ENCODE measurements around the gene RTN4RL2. TPM values are rescaled to one million over a fixed set of nuclear protein-coding genes. Genes with fewer than 3 reads are reported as not detected.

Gene RTN4RL2
- total and polyA plus RNA-seq, 12 donors = 0.24 to 2.1 (median 0.71) TPM; not detected in 3

- H3K9me3 ChIP-seq (replicated peaks in 1 of 3) = no peaks in the 10 kb centered on the region
- H3K27me3 ChIP-seq = no peaks in the 10 kb centered on the region
- intact Hi-C loops (cut with DNase I) = no loop called here
- no peaks in the 10 kb centered on the region for H3K36me3 ChIP-seq (replicated peaks in 1 of 2)
- 83 to 100% (median 91%) methylated on average over 1 of the region's 1 CpG for whole genome bisulfite sequencing, 4 donors
- no peak for TF ChIP-seq CTCF (IDR thresholded peaks at IDR 0.05)
- TF ChIP-seq POLR2A (IDR thresholded peaks at IDR 0.05) = no peak
- H3K4me1 ChIP-seq (replicated peaks in 1 of 2) = peaks cover 17 to 36% of the 10 kb centered on the region in 2 donors
- H3K4me3 ChIP-seq = no peak overlapping the region
- H3K27ac ChIP-seq = no peak overlapping the region
- DNase-seq = no peak
Measured at GRCh38 chr11:57430952-57431351, 29.4 kb upstream of the RTN4RL2 start.

GRCh38 chr11:57432149-57432561, 28.2 kb upstream of the RTN4RL2 start:
- no peaks in the 10 kb centered on the region for H3K27me3 ChIP-seq
- peaks cover 5 to 24% of the 10 kb centered on the region in 2 donors for H3K4me1 ChIP-seq (replicated peaks in 1 of 2)
- 55 to 74% (median 59%) methylated on average over 5 of the region's 5 CpGs for WGBS, 4 donors
- no peak for TF ChIP-seq POLR2A (IDR thresholded peaks at IDR 0.05)
- TF ChIP-seq CTCF (IDR thresholded peaks at IDR 0.05) = no peak
- intact Hi-C loops (cut with DNase I) = no loop called here
- H3K9me3 ChIP-seq (replicated peaks in 1 of 3) = no peaks in the 10 kb centered on the region
- no peak overlapping the region for H3K4me3 ChIP-seq
- DNase-seq = peak in 1 of 7 donors; percentile 7
- no peaks in the 10 kb centered on the region for H3K36me3 ChIP-seq (replicated peaks in 1 of 2)
- no peak overlapping the region for H3K27ac ChIP-seq

- Histone ChIP-seq H3K4me1 (replicated peaks in 1 of 2) (peaks cover 0 to 19% of the 10 kb centered on the region in 2 donors), H3K36me3 (replicated peaks in 1 of 2) (no peaks in the 10 kb centered on the region), H3K27me3 (no peaks in the 10 kb centered on the region), H3K9me3 (replicated peaks in 1 of 3) (no peaks in the 10 kb centered on the region), H3K27ac (peak overlapping the region in 1 of 5 donors; percentile 54), H3K4me3 (no peak overlapping the region)
- 68 to 85% (median 71%) methylated on average over 3 to 7 of the region's 7 CpGs for WGBS, 4 donors
- peak in 1 of 7 donors; percentile 32 for DNase-seq
- TF ChIP-seq CTCF (IDR thresholded peaks at IDR 0.05) (no peak), POLR2A (IDR thresholded peaks at IDR 0.05) (no peak)
- intact Hi-C loops (cut with DNase I) = no loop called here
Measured at GRCh38 chr11:57432714-57433163, 27.6 kb upstream of the RTN4RL2 start.

- DNase-seq = peak in 3 of 7 donors; percentile 34 to 56 (median 36)
- intact Hi-C loops (cut with DNase I) = no loop called here
- Histone ChIP-seq H3K27ac (peak overlapping the region in 1 of 5 donors; percentile 34), H3K36me3 (replicated peaks in 1 of 2) (no peaks in the 10 kb centered on the region), H3K4me3 (no peak overlapping the region), H3K27me3 (no peaks in the 10 kb centered on the region), H3K9me3 (replicated peaks in 1 of 3) (no peaks in the 10 kb centered on the region), H3K4me1 (replicated peaks in 1 of 2) (peaks cover 0 to 13% of the 10 kb centered on the region in 2 donors)
- 72 to 77% (median 74%) methylated on average over 15 of the region's 15 CpGs for WGBS, 4 donors
- no peak for TF ChIP-seq POLR2A (IDR thresholded peaks at IDR 0.05)
- TF ChIP-seq CTCF (IDR thresholded peaks at IDR 0.05) = no peak
Measured at GRCh38 chr11:57434640-57435546, 25.4 kb upstream of the RTN4RL2 start.
